ENCODE measurements around the gene USP8.

USP8 gene

DNA sequence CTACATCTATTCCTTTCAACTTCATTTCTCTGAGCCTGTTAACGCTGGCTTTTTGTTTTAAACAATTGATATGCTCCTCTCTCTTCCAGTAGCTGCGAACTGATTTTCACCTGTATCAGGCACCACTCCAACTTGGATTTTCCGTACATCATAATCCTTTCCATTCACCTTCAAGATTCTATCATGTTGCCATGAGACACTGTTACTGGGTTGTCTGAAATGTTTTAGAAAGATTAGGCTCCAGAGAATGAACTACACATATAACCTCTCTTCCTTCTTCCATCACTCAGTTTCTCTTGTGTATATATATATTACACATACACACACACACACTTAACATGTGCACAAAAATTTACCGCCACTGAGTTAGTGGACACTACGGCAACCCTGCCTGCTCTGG lies 122.4 kb downstream of the USP8 start, which contains the start of gene USP50:
TSS of gene USP50 (minus strand) at position 101 of the 400 bp plus-strand sequence. CDS start 141 bp downstream, outside the sequence.
- no peaks in the 10 kb centered on the region for H3K9me3 ChIP-seq (ENCODE audit: control insufficient read depth, low read depth, low read length)
- no peak within 1 kb of the TSS for H3K27ac ChIP-seq (ENCODE audit: low read length)
- H3K9ac ChIP-seq (ENCODE audit: low read length) = no peak within 1 kb of the TSS
- no peaks in the 10 kb centered on the region for H3K27me3 ChIP-seq (ENCODE audit: control insufficient read depth, insufficient read depth, low read length)
- H3K36me3 ChIP-seq (ENCODE audit: control insufficient read depth, low read depth, low read length) = no peaks in the 10 kb centered on the region
- H3K4me1 ChIP-seq (ENCODE audit: control insufficient read depth, low read depth, low read length) = peaks cover 3% of the 10 kb centered on the region
- H3K4me3 ChIP-seq (ENCODE audit: low read length) = no peak within 1 kb of the TSS

DNA sequence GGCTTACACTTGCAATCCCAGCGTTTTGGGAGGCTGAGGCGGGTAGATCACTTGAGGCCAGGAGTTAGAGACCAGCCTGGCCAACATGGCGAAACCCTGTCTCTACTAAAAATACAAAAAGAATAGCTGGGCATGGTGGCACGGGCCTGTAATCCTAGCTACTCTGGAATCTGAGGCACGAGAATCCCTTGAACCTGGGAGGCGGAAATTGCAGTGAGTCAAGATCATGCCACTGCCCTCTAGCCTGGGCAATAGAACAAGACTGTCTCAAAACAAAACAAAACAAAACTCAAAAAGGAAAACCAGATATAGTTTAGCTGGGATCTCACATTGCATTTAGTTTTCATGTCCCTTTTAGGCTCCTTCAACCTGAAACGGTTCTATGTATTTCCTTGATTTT lies 125.1 kb downstream of the USP8 start:
- no peak overlapping the region for H3K4me3 ChIP-seq (ENCODE audit: low read length)
- peaks cover 3% of the 10 kb centered on the region for H3K4me1 ChIP-seq (ENCODE audit: control insufficient read depth, low read depth, low read length)
- H3K27me3 ChIP-seq (ENCODE audit: control insufficient read depth, insufficient read depth, low read length) = no peaks in the 10 kb centered on the region
- no peak overlapping the region for H3K27ac ChIP-seq (ENCODE audit: low read length)
- H3K9ac ChIP-seq (ENCODE audit: low read length) = no peak overlapping the region
- no peaks in the 10 kb centered on the region for H3K36me3 ChIP-seq (ENCODE audit: control insufficient read depth, low read depth, low read length)
- H3K9me3 ChIP-seq (ENCODE audit: control insufficient read depth, low read depth, low read length) = no peaks in the 10 kb centered on the region

DNA sequence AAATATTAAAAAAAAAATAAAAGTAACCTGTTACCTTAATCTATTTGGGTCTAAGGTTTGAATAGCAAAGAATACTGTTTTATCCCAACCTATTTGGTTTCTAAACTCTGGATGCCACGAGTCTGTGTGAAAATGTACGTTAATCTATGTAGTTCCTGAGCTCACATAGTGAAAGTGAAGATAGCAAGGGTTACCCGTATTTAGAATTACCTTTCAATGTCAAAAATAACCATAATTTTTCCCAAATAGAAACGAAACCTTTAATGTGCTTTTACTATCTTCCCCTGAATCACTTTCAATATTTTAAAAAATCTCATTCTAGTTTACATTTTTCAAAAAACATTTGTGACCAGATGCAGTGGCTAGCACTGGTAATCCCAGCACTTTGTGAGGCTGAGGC lies 128.0 kb downstream of the USP8 start:
- Histone ChIP-seq H3K4me1 (ENCODE audit: control insufficient read depth, low read depth, low read length) (no peaks in the 10 kb centered on the region), H3K9me3 (ENCODE audit: control insufficient read depth, low read depth, low read length) (no peaks in the 10 kb centered on the region), H3K27me3 (ENCODE audit: control insufficient read depth, insufficient read depth, low read length) (no peaks in the 10 kb centered on the region), H3K9ac (ENCODE audit: low read length) (no peak overlapping the region), H3K4me3 (ENCODE audit: low read length) (no peak overlapping the region), H3K36me3 (ENCODE audit: control insufficient read depth, low read depth, low read length) (no peaks in the 10 kb centered on the region), H3K27ac (ENCODE audit: low read length) (no peak overlapping the region)

DNA sequence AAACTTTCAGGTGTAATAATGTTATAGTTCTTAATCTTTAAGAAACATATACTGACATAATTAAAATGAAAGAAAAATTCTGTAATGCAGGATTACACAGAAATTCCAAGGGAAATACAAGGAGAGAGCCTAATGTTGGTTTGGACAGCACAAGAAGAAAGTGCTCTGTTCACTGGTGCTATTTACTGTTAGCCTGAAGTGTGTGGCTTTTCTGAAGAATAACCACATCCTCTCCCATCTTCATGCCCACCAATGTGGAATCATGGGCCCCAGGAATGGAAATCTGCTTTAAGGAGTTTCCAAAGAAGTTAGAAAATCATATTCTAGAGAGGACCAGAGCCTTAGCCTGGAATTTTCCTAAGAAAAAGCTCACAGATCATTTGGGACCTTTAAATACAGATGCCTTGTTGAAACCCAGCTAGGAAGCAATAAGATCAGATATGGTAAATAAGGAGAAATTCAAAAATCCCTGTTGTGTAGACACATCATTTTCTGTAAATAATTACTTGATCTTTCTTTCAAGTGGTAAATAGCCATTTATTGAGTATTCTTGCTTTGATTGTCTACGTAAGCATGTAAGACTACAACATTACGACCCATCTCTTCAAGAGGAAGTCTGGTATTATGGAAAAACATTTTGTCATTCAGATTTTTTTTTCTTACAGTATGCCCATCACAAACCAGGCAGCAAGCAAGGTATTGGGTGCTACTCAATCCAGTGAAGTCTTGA lies 132.6 kb downstream of the USP8 start:
- no peaks in the 10 kb centered on the region for H3K4me1 ChIP-seq (ENCODE audit: control insufficient read depth, low read depth, low read length)
- no peaks in the 10 kb centered on the region for H3K27me3 ChIP-seq (ENCODE audit: control insufficient read depth, insufficient read depth, low read length)
- H3K9me3 ChIP-seq (ENCODE audit: control insufficient read depth, low read depth, low read length) = no peaks in the 10 kb centered on the region
- H3K9ac ChIP-seq (ENCODE audit: low read length) = no peak overlapping the region
- H3K4me3 ChIP-seq (ENCODE audit: low read length) = no peak overlapping the region
- no peak overlapping the region for H3K27ac ChIP-seq (ENCODE audit: low read length)
- H3K36me3 ChIP-seq (ENCODE audit: control insufficient read depth, low read depth, low read length) = peaks cover 14% of the 10 kb centered on the region

DNA sequence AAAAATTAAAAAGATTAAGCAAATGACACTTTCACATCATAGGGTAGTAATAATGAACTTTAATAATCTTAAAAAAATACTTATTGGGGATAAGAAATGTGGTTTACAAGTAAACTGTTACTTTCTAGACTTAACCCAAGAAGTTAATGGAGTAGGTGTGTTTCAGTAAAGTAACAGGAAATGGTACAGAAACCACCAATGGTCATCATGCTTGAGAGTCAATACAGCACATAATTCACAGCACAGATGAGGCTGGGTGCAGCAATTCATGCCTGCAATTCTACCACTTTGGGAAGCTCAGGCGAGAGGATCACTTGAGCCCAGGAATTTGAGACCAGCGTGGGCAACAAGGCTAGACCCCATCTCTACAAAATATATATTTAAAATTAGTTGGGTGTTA lies 133.8 kb downstream of the USP8 start:
- Histone ChIP-seq H3K4me1 (ENCODE audit: control insufficient read depth, low read depth, low read length) (no peaks in the 10 kb centered on the region), H3K4me3 (ENCODE audit: low read length) (no peak overlapping the region)

DNA sequence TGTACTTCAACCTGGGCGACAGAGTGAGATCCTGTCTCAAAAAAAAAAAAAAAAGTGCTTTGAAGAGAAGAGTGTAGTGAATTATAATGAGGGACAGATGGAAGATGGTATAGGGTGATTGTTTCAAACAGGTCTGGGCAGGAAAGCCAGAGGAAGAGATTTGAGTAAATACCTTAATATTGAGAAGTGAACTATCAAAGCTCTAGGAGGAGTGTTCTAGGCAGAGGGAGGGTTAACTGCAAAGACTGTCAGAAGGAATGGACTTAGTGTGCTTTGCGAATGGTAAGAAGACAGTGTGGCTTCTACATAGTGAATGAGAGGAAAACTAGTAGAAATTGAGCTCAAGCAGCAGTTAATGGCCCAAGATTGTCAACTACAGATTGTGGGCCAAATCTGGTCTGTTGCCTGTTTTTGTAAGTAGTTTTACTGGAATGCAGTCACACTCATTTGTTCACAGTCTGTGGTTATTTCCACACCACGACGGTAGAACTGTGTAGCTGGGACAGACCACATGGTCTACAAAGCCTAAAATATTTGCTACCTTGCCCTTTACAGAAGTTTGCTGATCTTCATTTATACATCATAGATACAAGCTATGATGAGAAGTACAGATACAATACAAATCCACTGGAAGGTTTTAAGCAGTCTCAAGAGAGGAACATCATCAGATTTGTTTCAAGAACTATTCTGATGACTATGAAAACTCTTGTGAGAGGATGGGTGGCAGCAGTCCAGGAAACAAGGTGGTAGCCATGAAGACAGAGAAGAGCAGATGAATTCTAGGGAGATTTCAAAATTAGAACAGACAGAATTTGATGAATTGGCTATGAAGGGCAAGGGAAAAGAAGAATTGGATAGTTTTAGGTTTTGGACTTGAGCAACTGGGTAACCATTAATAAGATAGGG lies 138.8 kb downstream of the USP8 start:
- H3K27ac ChIP-seq (ENCODE audit: low read length) = no peak overlapping the region
- H3K9ac ChIP-seq (ENCODE audit: low read length) = no peak overlapping the region
- no peaks in the 10 kb centered on the region for H3K27me3 ChIP-seq (ENCODE audit: control insufficient read depth, insufficient read depth, low read length)
- H3K4me1 ChIP-seq (ENCODE audit: control insufficient read depth, low read depth, low read length) = no peaks in the 10 kb centered on the region
- peaks cover 18% of the 10 kb centered on the region for H3K36me3 ChIP-seq (ENCODE audit: control insufficient read depth, low read depth, low read length)
- H3K4me3 ChIP-seq (ENCODE audit: low read length) = no peak overlapping the region
- no peaks in the 10 kb centered on the region for H3K9me3 ChIP-seq (ENCODE audit: control insufficient read depth, low read depth, low read length)

More for the DNA sequence above, 133.8 kb downstream of the USP8 start:
- H3K36me3 ChIP-seq (ENCODE audit: control insufficient read depth, low read depth, low read length) = peaks cover 18% of the 10 kb centered on the region
- no peaks in the 10 kb centered on the region for H3K27me3 ChIP-seq (ENCODE audit: control insufficient read depth, insufficient read depth, low read length)
- H3K9ac ChIP-seq (ENCODE audit: low read length) = no peak overlapping the region
- H3K27ac ChIP-seq (ENCODE audit: low read length) = no peak overlapping the region
- H3K9me3 ChIP-seq (ENCODE audit: control insufficient read depth, low read depth, low read length) = no peaks in the 10 kb centered on the region

DNA sequence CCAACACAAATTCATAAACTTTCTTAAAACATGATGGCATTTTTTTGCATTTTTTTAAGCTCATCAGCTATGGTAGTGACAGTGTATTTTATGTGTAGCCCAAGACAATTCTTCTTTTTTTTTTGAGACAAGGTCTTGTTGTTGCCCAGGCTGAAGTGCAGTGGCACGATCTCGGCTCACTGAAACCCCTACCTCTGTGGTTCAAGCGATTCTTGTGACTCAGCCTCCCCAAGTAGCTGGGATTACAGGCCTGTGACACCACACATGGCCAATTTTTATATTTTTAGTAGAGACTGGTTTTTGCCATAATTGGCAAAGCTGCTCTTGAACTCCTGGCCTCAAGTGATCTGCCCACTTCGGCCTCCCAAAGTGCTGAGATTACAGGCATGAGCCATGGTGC lies 139.6 kb downstream of the USP8 start:
- Histone ChIP-seq H3K9ac (ENCODE audit: low read length) (no peak overlapping the region), H3K4me3 (ENCODE audit: low read length) (no peak overlapping the region), H3K27ac (ENCODE audit: low read length) (no peak overlapping the region), H3K4me1 (ENCODE audit: control insufficient read depth, low read depth, low read length) (no peaks in the 10 kb centered on the region), H3K27me3 (ENCODE audit: control insufficient read depth, insufficient read depth, low read length) (no peaks in the 10 kb centered on the region), H3K36me3 (ENCODE audit: control insufficient read depth, low read depth, low read length) (peaks cover 25% of the 10 kb centered on the region), H3K9me3 (ENCODE audit: control insufficient read depth, low read depth, low read length) (no peaks in the 10 kb centered on the region)

All from iPS-18a (cell line).